A673 (cell line): ENCODE data around the gene BLOC1S5. TPM values are rescaled to one million over a fixed set of nuclear protein-coding genes. Genes with fewer than 3 reads are reported as not detected.

ENCODE experiments used
- Bru-seq: library from RNA; stranded (reverse); fragments of 400-500 nt; gene quantifications from one replicate; lab custom pipeline; 2021; lab: Mats Ljungman, UMichigan
- BruChase-seq, 2 experiments: library from RNA; stranded (reverse); fragments of 400-500 nt; gene quantifications; one replicate each; lab custom pipeline; 2021; lab: Mats Ljungman, UMichigan
- BruUV-seq: library from RNA; stranded (reverse); fragments of 400-500 nt; replicated peaks from 2 replicates; lab custom pipeline; 2021; lab: Mats Ljungman, UMichigan
- CTCF ChIA-PET: fragments of 300-600 bp; sonication (Branson Sonifier 250); formaldehyde crosslinking; loops from one replicate; lab custom pipeline; 2022; ENCODE audit warnings: antibody characterized with exemption; lab: Charles Lee
- POLR2A ChIA-PET: fragments of 300-600 bp; sonication (Branson Sonifier 250); formaldehyde crosslinking; loops from one replicate; lab custom pipeline; 2022; ENCODE audit warnings: antibody characterized with exemption; ENCODE audit not compliant: low non-redundant PET; lab: Charles Lee
- DNase-seq: peaks from one replicate; pipeline ENCODE4 v3.0.0-alpha.2; 2015; ENCODE audit warnings: low spot score
- H3K27ac ChIP-seq: fragments of 200-600 bp; sonication (generic); 2 replicates; pipeline ENCODE4 v1.5.1; 2016; ENCODE audit warnings: mixed run types, low read depth, mild to moderate bottlenecking, mixed read lengths, antibody characterized with exemption, low read length; ENCODE audit not compliant: poor library complexity, severe bottlenecking
- H3K27me3 ChIP-seq: fragments of 200-600 bp; sonication (generic); replicated peaks from 2 replicates; pipeline ENCODE4 v1.6.1; 2017; ENCODE audit warnings: mixed run types, low read depth, mild to moderate bottlenecking, mixed read lengths, antibody characterized with exemption, low read length; ENCODE audit not compliant: insufficient read depth, poor library complexity
- H3K36me3 ChIP-seq: fragments of 200-600 bp; sonication (generic); 2 replicates; pipeline ENCODE4 v1.6.1; 2016; ENCODE audit warnings: mixed run types, mild to moderate bottlenecking, mixed read lengths, antibody characterized with exemption, low read length; ENCODE audit not compliant: insufficient read depth, poor library complexity, severe bottlenecking
- H3K4me1 ChIP-seq: fragments of 200-600 bp; sonication (generic); 2 replicates; pipeline ENCODE4 v1.6.1; 2017; ENCODE audit warnings: mixed run types, mild to moderate bottlenecking, mixed read lengths, antibody characterized with exemption, low read length; ENCODE audit not compliant: insufficient read depth, poor library complexity, severe bottlenecking
- H3K4me3 ChIP-seq: fragments of 200-600 bp; sonication (generic); 2 replicates; pipeline ENCODE4 v1.5.1; 2016; ENCODE audit warnings: low read depth, mixed run types, mild to moderate bottlenecking, mixed read lengths, low read length; ENCODE audit not compliant: poor library complexity, severe bottlenecking
- H3K9me3 ChIP-seq: fragments of 200-600 bp; sonication (generic); 2 replicates; pipeline ENCODE4 v1.6.1; 2016; ENCODE audit warnings: mixed run types, low read depth, mild to moderate bottlenecking, mixed read lengths, antibody characterized with exemption, low read length; ENCODE audit not compliant: poor library complexity, severe bottlenecking
- CTCF ChIP-seq: fragments of 300-800, 200-600 bp; sonication (generic); conservative IDR thresholded peaks from 2 replicates; pipeline ENCODE4 v1.5.1; 2017; ENCODE audit warnings: low read depth, mild to moderate bottlenecking, antibody characterized with exemption, low read length, moderate library complexity, mixed read lengths
- EZH2 ChIP-seq: fragments of 200-600 bp; sonication (generic); IDR thresholded peaks from 2 replicates; pipeline ENCODE4 v1.6.1; 2017; ENCODE audit warnings: borderline replicate concordance, low read depth, mild to moderate bottlenecking, mixed read lengths, antibody characterized with exemption, low read length; ENCODE audit not compliant: poor library complexity, severe bottlenecking
- intact Hi-C: fragments of 100-400 bp; cut with micrococcal nuclease; formaldehyde crosslinking; loops from one replicate; pipeline ENCODE4 v1.10.0; 2022; ENCODE audit not compliant: unreplicated experiment
- long read RNA-seq: library from polyadenylated mRNA; stranded (forward); transcript quantifications from one replicate; pipeline ENCODE4 v2.0.0, GENCODE V29; 2022
- total RNA-seq: library from RNA; stranded (reverse); gene quantifications from 2 replicates; pipeline ENCODE4 v1.2.3, GENCODE V29; 2021

Gene BLOC1S5
- total RNA-seq: 21.8 and 22.6 TPM in 2 replicates
- Bru-seq, nascent RNA: percentile 85 among the genes with signal in this experiment
- BruChase-seq, experiment 1, labeled RNA remaining after a 2-hour chase: percentile 97 among the genes with signal in this experiment
- BruChase-seq, experiment 2, labeled RNA remaining after a 6-hour chase: percentile 96 among the genes with signal in this experiment
- long read RNA-seq, transcript BLOC1S5-202 (5 exons, 2,684 nt): major isoform, 56 of 80 reads
- long read RNA-seq, transcript BLOC1S5-201 (6 exons, 2,445 nt): minor isoform, 8 of 80 reads
- long read RNA-seq, transcript BLOC1S5-205 (4 exons, 368 nt): minor isoform, 5 of 80 reads
- long read RNA-seq, partial matches to known transcripts: 1 of 80 reads
- long read RNA-seq, other reads (novel, unspliced or antisense): 8 of 80 reads

- POLR2A ChIA-PET: interaction anchor here (0.7 kb wide), 1 partner anchor 156 kb away, joined by 4 read pairs; no protein-coding TSS in a partner anchor
- peak within 1 kb of the TSS; percentile 93 for H3K27ac ChIP-seq
- peaks cover 19% of the 10 kb centered on the region for H3K4me1 ChIP-seq
- no TSS peak for BruUV-seq
- H3K36me3 ChIP-seq: peaks cover 20% of the 10 kb centered on the region
- peak within 1 kb of the TSS; percentile 80 for H3K4me3 ChIP-seq
- no peak for TF ChIP-seq CTCF
- CTCF ChIA-PET: no interaction called here
- intact Hi-C loops: loop anchor here (5.0 kb wide), 1 partner anchor 447 kb away; no protein-coding TSS in a partner anchor
- H3K9me3 ChIP-seq: no peaks in the 10 kb centered on the region
- no peaks in the 10 kb centered on the region for H3K27me3 ChIP-seq
- peak; percentile 99 for DNase-seq
These were observed at the start of gene BLOC1S5 for GRCh38 chr6:8063761-8064637. BLOC1S5 (minus strand) TSS chr6:8064389; CDS start chr6:8064376, 13 bp downstream.

- no peaks in the 10 kb centered on the region for H3K9me3 ChIP-seq
- TF ChIP-seq EZH2 (no peak), CTCF (no peak)
- H3K27me3 ChIP-seq: no peaks in the 10 kb centered on the region
- no peaks in the 10 kb centered on the region for H3K36me3 ChIP-seq
- no peak overlapping the region for H3K27ac ChIP-seq
- ChIA-PET POLR2A (no interaction called here), CTCF (no interaction called here)
- H3K4me3 ChIP-seq: no peak overlapping the region
- intact Hi-C loops: no loop called here
- no peaks in the 10 kb centered on the region for H3K4me1 ChIP-seq
- DNase-seq: no peak
- no TSS peak for BruUV-seq
These were observed 49.0 kb upstream of the BLOC1S5 start for GRCh38 chr6:8113131-8113654.

GRCh38 chr6:8110725-8111124 lies 46.5 kb upstream of the BLOC1S5 start:
- Histone ChIP-seq H3K4me3 (no peak overlapping the region), H3K36me3 (no peaks in the 10 kb centered on the region), H3K27ac (no peak overlapping the region), H3K27me3 (no peaks in the 10 kb centered on the region), H3K9me3 (no peaks in the 10 kb centered on the region), H3K4me1 (no peaks in the 10 kb centered on the region)
- ChIA-PET POLR2A (no interaction called here), CTCF (no interaction called here)
- BruUV-seq: no TSS peak
- TF ChIP-seq EZH2 (no peak), CTCF (no peak)
- intact Hi-C loops: no loop called here
- no peak for DNase-seq
